AG08395 (cell line): ENCODE results near the gene GNRHR.
"Not testable (repeated sequence)": the region's sequence is repeated elsewhere in the genome, so short reads cannot be mapped to it uniquely, and the experiment has no call there.

ENCODE experiments used
- DNase-seq: peaks from one replicate; pipeline ENCODE4 v3.0.0; 2012; ENCODE audit warnings: mixed read lengths, low spot score

The GNRHR gene, protein sequence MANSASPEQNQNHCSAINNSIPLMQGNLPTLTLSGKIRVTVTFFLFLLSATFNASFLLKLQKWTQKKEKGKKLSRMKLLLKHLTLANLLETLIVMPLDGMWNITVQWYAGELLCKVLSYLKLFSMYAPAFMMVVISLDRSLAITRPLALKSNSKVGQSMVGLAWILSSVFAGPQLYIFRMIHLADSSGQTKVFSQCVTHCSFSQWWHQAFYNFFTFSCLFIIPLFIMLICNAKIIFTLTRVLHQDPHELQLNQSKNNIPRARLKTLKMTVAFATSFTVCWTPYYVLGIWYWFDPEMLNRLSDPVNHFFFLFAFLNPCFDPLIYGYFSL

DNA sequence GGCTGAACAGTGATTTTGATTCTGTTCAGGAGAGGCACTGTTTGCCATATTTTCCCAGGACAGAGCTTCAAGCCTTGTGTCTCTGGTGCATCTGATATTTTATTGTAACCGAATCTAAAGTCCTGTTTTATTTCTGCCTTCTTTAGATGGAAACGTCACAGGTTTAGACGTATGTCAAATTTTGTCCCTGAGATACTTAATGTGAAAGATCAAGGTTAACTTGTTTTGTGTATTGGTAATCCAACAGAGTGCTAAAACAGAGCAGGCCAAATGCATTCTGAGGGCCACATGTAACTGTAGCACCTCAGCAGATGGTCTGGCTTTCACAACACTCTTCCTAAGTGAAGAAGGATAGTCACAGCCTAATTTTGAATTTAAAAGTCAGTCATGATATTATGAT is at the start of gene GNRHR:
Gene GNRHR, minus strand, starts transcription at position 101 of the 400 bp plus-strand sequence. Its CDS starts 53 bp downstream, at position 48.
- no peak for DNase-seq

- DNase-seq = no peak
Observed at GRCh38 chr4:67796810-67797209, 42.6 kb upstream of the GNRHR start.

DNA sequence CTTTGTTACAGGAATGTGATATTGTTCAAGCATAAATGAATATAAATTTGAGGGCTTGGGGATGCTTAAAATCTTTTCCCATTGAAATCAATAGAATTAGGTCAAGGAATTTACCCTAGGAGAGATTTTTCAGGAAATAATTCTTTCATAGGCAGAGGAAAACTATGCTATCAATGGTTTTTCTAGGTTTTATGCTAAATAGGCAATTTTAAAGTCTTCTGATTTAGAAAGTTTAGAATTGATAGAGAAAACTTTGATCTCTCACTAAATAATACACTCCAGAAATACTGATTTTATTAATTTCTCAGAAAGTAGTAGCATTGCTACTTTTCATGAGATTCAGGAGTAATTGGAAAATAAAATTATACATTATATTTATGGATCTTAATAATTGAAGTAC is 36.5 kb upstream of the GNRHR start:
- DNase-seq = no peak

DNA sequence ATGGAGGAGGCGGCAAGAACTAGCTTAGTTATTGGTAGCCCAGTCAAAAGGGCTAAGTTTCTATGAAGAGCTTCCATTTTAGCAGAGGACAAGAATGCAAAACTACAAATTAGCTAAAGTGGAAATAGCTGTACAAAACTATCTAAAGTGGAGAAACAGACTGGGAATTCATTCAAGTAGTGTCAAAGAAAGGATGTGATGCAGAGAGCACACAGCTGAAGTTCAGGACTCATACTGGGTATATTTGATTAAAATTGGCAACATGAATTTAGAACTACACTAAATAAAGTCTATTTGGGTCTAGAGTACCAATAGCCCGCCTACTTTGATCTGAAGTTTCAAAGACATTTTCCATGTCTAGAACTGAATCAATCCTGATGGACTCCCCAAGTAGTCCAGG is 33.1 kb upstream of the GNRHR start:
- no peak for DNase-seq

GRCh38 chr4:67785528-67785927 is 31.3 kb upstream of the GNRHR start:
- no peak for DNase-seq

DNA sequence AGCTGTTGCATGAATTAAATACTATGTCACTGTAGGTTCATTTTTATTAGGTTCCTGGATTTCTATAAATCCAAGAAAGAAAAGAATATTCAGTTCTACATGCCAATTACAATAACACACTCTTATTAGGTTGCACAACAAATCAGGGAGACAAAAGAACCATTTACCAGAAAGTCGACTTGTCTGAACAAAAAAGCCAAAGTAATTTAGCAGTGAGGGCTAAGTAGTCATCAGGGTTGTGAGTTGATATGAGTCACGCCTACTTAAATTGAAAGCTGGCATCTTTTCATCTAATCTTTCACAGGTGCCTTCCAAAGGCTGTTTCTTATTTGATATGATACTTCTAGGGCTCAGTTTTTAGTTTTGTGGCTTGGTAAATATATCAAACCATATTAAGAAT is 25.4 kb upstream of the GNRHR start:
- DNase-seq = no peak

GRCh38 chr4:67776746-67777145 is 22.6 kb upstream of the GNRHR start:
- DNase-seq = no peak

- DNase-seq = no peak
Observed at GRCh38 chr4:67770422-67770821, 16.2 kb upstream of the GNRHR start.

DNA sequence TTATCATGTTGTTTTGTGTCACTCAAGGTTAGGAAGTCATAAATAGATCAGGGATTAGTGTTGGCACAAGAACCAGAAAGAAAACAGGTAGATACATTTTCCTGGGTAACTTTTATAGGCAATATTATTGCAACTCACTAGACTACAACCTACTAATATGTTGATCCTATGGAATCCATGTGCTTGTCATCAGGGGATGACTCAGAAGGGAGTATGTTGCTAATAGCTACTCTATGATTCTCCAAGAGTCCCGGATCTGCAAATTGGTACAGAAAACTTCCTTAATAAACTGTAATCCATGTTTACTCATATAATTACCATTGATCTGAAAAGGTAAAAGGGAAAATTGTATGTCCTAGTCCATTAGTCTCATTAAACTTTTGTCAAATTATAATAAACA is 11.7 kb upstream of the GNRHR start:
- DNase-seq = no peak

DNA sequence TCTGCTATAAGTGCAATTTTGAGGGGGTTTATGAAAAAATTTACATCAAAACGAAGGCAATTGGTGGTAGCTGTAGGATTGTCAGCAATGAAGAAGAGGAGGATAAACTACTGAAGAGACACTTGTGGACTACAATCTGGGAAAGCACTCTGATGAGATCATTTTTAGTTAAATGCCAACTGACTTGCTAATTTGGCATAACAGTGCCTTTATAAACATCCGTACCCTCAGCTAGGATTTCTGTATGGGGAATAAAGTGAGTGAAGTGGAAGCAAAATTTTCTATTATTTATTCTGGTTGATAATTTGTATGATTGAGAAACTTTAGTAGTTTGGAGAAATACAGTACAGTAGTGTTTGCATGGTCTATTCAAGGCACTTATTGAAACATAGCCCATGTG is 11.2 kb upstream of the GNRHR start:
- DNase-seq = no peak

- no peak for DNase-seq
Observed at GRCh38 chr4:67764183-67764582, 10.0 kb upstream of the GNRHR start.

DNA sequence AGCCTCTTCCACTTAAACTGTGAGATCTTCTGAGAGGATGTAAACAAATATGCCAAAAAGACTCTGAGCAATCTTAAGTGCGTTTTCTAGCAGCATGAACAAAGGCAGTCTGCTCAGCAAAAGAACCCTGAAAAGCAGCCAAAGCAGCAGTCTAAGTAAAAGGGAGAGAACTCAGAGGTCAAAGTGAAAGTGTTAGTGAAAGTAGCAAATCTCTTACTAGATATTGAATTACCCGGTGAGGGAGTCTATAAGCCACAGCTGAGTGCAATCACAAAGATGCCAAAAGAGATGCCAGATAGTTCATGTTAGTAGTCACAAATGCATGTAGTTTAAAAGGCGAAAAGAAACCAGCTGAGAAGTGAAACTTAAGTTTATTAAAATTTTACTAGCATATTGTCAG is 7.9 kb upstream of the GNRHR start:
- peak; percentile 27 for DNase-seq

- DNase-seq = not testable (repeated sequence)
Observed at GRCh38 chr4:67756991-67757390, 2.8 kb upstream of the GNRHR start.

- no peak for DNase-seq
Observed at GRCh38 chr4:67755974-67756373, 1.8 kb upstream of the GNRHR start.

DNA sequence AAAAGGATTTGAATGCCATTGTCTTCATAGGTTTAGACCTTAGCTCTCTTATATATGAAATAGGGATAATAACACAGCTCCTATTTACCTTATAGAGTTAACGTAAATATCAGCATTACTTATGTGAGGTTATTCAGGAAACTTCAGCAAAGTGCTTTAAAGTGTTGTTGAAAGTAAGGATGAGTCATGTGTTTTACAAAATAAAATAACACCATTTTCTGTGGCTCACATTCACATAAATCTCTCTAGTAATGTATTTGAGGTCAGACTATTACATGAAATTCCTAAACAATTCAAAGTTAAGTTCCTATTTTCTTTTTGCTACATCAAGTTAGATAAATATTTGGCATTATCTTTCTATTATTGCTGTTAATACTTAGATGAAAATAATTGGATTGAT is 2.9 kb downstream of the GNRHR start:
- DNase-seq = peak; percentile 4

GRCh38 chr4:67750691-67751090 is 3.5 kb downstream of the GNRHR start:
- no peak for DNase-seq

- DNase-seq = no peak
Observed at GRCh38 chr4:67749286-67749685, 4.9 kb downstream of the GNRHR start.

GRCh38 chr4:67746797-67747495 is 7.2 kb downstream of the GNRHR start:
- peak; percentile 42 for DNase-seq

DNA sequence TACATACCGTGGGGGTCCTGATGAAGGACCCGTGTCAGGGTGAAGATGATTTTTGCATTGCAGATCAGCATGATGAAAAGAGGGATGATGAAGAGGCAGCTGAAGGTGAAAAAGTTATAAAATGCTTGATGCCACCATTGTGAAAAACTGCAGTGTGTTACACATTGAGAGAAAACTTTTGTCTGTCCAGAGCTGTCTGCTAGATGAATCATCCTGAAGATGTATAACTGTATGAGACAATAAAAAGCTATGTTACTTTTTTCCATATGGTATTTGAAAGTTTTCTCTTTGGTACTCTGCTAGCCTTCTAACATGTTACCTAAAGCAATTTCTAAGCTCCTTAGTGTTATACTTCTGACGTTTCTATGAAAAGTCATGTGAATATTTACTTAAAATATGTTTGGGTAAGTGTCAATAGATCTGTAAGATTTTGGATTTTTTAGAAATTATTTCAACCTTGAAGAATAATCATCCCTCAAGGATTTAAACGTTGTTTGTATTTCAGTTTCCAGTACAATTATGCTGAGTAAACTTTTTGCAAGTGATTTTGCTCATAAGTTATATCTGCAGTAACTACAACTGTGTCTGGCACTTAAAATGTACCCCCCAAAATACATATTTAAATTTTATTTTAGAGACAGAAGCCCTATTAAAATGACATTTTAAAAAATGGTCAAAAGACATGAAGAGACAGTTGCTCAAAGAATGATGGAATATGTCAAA is 9.5 kb downstream of the GNRHR start:
- DNase-seq = peak; percentile 26

DNA sequence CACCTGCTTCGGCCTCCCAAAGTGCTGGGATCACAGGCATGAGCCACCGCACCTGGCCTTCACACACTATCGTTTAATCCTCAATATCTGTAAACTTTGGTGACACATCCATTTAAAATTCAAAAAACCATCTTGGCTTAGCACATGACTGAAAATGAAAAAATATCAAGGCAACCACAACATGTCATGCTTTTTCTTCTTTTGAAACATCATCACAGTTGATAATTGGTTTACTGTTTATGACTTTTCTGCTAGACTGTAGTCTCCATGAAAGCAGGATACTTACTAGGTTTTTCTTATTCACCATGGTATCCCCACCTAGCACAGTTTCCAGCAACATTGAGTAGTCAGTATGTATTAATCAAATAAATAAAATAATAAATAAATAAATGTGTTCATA is 11.0 kb downstream of the GNRHR start:
- DNase-seq = no peak

- DNase-seq = no peak
Observed at GRCh38 chr4:67736262-67736661, 17.9 kb downstream of the GNRHR start.

DNA sequence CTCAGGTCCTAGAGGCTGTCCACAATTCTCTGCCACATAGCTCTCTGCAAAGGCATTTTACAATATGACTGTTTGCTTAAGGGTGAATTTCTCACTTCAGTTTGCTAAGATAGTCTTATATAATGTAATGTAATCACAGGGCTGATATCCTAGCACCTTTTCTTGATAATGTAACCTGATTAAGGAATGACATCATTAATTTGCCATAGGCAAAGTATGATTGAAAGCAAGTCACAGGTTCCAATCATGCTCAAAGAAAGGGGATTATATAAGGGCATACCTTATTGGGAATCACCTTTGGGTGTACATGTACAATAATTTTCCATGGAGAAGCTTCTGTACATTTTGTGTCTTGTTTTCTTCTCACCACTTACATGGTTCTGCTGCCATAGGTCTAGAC is 18.9 kb downstream of the GNRHR start:
- DNase-seq = no peak

- not testable (repeated sequence) for DNase-seq
Observed at GRCh38 chr4:67730511-67730910, 23.7 kb downstream of the GNRHR start.
